H1 (cell line): ENCODE results near the gene ZSWIM2. TPM values are rescaled to one million over a fixed set of nuclear protein-coding genes. Genes with fewer than 3 reads are reported as not detected.

Source experiments
- CTCF ChIA-PET: fragments of 300-600 bp; sonication (Branson Sonifier 250); formaldehyde crosslinking; loops from one replicate; lab custom pipeline; 2021; ENCODE audit not compliant: partially characterized antibody; lab: Charles Lee
- POLR2A ChIA-PET: fragments of 300-600 bp; sonication (Branson Sonifier 250); formaldehyde crosslinking; loops from one replicate; lab custom pipeline; 2021; ENCODE audit warnings: inconsistent platforms; ENCODE audit not compliant: partially characterized antibody; lab: Charles Lee
- DNase-seq, 2 experiments: peaks; one replicate each; pipeline versions ENCODE4 v3.0.0 to v3.0.0-alpha.2; 2010 to 2022; ENCODE audit warnings: low spot score in 2 of 2, low read depth in 1 of 2, mixed read lengths in 1 of 2
- FAIRE-seq: peaks from 2 replicates; lab custom pipeline; 2011; peaks lifted over from hg19 to GRCh38; lab: Jason Lieb, UNC
- H2AFZ ChIP-seq: 2 replicates; pipeline ENCODE4 v1.8.1; 2012; ENCODE audit warnings: low read length, inconsistent platforms
- H2AK5ac ChIP-seq: 2 replicates; pipeline ENCODE4 v1.6.1; 2013; ENCODE audit warnings: low read depth, low read length
- H2BK120ac ChIP-seq: replicated peaks from 2 replicates; pipeline ENCODE3; 2013; ENCODE audit warnings: low read depth, low read length, inconsistent platforms
- H2BK12ac ChIP-seq: 2 replicates; pipeline ENCODE4 v1.6.1; 2013; ENCODE audit warnings: low read depth, low read length
- H2BK15ac ChIP-seq: 2 replicates; pipeline ENCODE4 v1.6.1; 2013; ENCODE audit warnings: low read length
- H2BK20ac ChIP-seq: 2 replicates; pipeline ENCODE4 v1.6.1; 2013; ENCODE audit warnings: low read length
- H2BK5ac ChIP-seq: 2 replicates; pipeline ENCODE4 v1.6.1; 2013; ENCODE audit warnings: low read depth, low read length
- H3K14ac ChIP-seq: 2 replicates; pipeline ENCODE4 v1.6.1; 2013; ENCODE audit warnings: inconsistent platforms; ENCODE audit not compliant: insufficient read length
- H3K18ac ChIP-seq: 2 replicates; pipeline ENCODE4 v1.6.1; 2013; ENCODE audit warnings: low read length; ENCODE audit errors: extremely low read depth
- H3K23ac ChIP-seq: 2 replicates; pipeline ENCODE4 v1.6.1; 2013; ENCODE audit warnings: inconsistent platforms; ENCODE audit not compliant: insufficient read length
- H3K23me2 ChIP-seq: 2 replicates; pipeline ENCODE4 v1.6.1; 2013; ENCODE audit warnings: low read depth, low read length
- H3K27ac ChIP-seq: 2 replicates; pipeline ENCODE4 v1.6.1; 2011; ENCODE audit warnings: low read depth, low read length, inconsistent platforms
- H3K27me3 ChIP-seq, 4 experiments: replicated peaks in 1 of 4; 1 replicate in 1 of 4; 2 replicates in 3 of 4; pipeline versions ENCODE4 v1.6.1 to v1.8.1; 2011 to 2013; ENCODE audit warnings: low read length in 3 of 4, mild to moderate bottlenecking in 3 of 4, inconsistent platforms in 2 of 4, mixed read lengths in 2 of 4, moderate library complexity in 1 of 4; ENCODE audit not compliant: control insufficient read depth in 3 of 4, insufficient read depth in 3 of 4; ENCODE audit errors: extremely low read depth in 1 of 4
- H3K36me3 ChIP-seq, 4 experiments: 2 replicates each; pipeline versions ENCODE4 v1.6.1 to v1.8.1; 2011 to 2013; ENCODE audit warnings: mild to moderate bottlenecking in 4 of 4, low read length in 3 of 4, moderate library complexity in 2 of 4, control low read depth in 1 of 4, inconsistent platforms in 1 of 4; ENCODE audit not compliant: insufficient read depth in 4 of 4, control insufficient read depth in 2 of 4
- H3K4ac ChIP-seq: replicated peaks from 2 replicates; pipeline ENCODE3; 2013; ENCODE audit warnings: low read length, low read depth, mixed read lengths, inconsistent platforms; ENCODE audit not compliant: insufficient read length
- H3K4me1 ChIP-seq, 4 experiments: replicated peaks in 1 of 4; 1 replicate in 1 of 4; 2 replicates in 3 of 4; pipeline versions ENCODE4 v1.6.1 to v1.8.1; 2011 to 2013; ENCODE audit warnings: low read length in 3 of 4, inconsistent platforms in 2 of 4, mixed read lengths in 1 of 4; ENCODE audit not compliant: insufficient read depth in 4 of 4, control insufficient read depth in 3 of 4
- H3K4me2 ChIP-seq, 2 experiments: 2 replicates each; pipeline versions ENCODE4 v1.6.1 to v1.8.1; 2011 to 2013; ENCODE audit warnings: low read depth in 2 of 2, low read length in 2 of 2, control low read depth in 1 of 2, inconsistent platforms in 1 of 2, mild to moderate bottlenecking in 1 of 2; ENCODE audit not compliant: insufficient read depth in 1 of 2
- H3K4me3 ChIP-seq, 4 experiments: fragments of 200-600, 300-600 bp in 1 of 4; sonication (generic), shearing (Covaris generic), sonication (Bioruptor Twin) in 1 of 4; 2 replicates each; pipeline versions ENCODE4 v1.5.1 to v1.8.1; 2011 to 2016; ENCODE audit warnings: low read length in 4 of 4, low read depth in 3 of 4, control low read depth in 2 of 4, inconsistent platforms in 2 of 4, mild to moderate bottlenecking in 2 of 4, mixed read lengths in 1 of 4, moderate library complexity in 1 of 4; ENCODE audit not compliant: insufficient read depth in 2 of 4; ENCODE audit errors: extremely low read depth in 1 of 4
- H3K56ac ChIP-seq: replicated peaks from 2 replicates; pipeline ENCODE3; 2013; ENCODE audit warnings: low read depth, mild to moderate bottlenecking, mixed read lengths, low read length, inconsistent platforms; ENCODE audit not compliant: insufficient read length
- H3K79me1 ChIP-seq: 2 replicates; pipeline ENCODE4 v1.6.1; 2013; ENCODE audit warnings: low read depth, low read length, control low read depth
- H3K79me2 ChIP-seq, 2 experiments: 2 replicates each; pipeline versions ENCODE4 v1.6.1 to v1.8.1; 2012 to 2013; ENCODE audit warnings: low read length in 2 of 2, mild to moderate bottlenecking in 2 of 2, inconsistent platforms in 1 of 2; ENCODE audit not compliant: insufficient read depth in 2 of 2, control insufficient read depth in 1 of 2
- H3K9ac ChIP-seq, 4 experiments: replicated peaks in 1 of 4; 1 replicate in 1 of 4; 2 replicates in 3 of 4; pipeline versions ENCODE4 v1.6.1 to v1.8.1; 2011 to 2013; ENCODE audit warnings: low read depth in 3 of 4, low read length in 3 of 4, control low read depth in 2 of 4, mild to moderate bottlenecking in 2 of 4, moderate library complexity in 2 of 4, inconsistent platforms in 1 of 4; ENCODE audit errors: extremely low read depth in 1 of 4
- H3K9me3 ChIP-seq, 2 experiments: 2 replicates each; pipeline versions ENCODE4 v1.6.1 to v1.8.1; 2012 to 2013; ENCODE audit warnings: mild to moderate bottlenecking in 2 of 2, moderate library complexity in 2 of 2, control low read depth in 1 of 2, inconsistent platforms in 1 of 2, low read depth in 1 of 2, low read length in 1 of 2, mixed read lengths in 1 of 2; ENCODE audit not compliant: insufficient read depth in 2 of 2
- H4K20me1 ChIP-seq, 2 experiments: replicated peaks in 1 of 2; 2 replicates each; pipeline versions ENCODE3 to v1.8.1; 2011 to 2013; ENCODE audit warnings: inconsistent platforms in 2 of 2, low read length in 2 of 2, mild to moderate bottlenecking in 1 of 2; ENCODE audit not compliant: insufficient read depth in 2 of 2, control insufficient read depth in 1 of 2
- H4K5ac ChIP-seq: 2 replicates; pipeline ENCODE4 v1.6.1; 2013; ENCODE audit warnings: low read length, low read depth, mixed read lengths, inconsistent platforms; ENCODE audit not compliant: insufficient read length
- H4K8ac ChIP-seq: 2 replicates; pipeline ENCODE4 v1.8.0; 2013; ENCODE audit warnings: mild to moderate bottlenecking, moderate library complexity, low read length, inconsistent platforms; ENCODE audit not compliant: insufficient read depth; ENCODE audit errors: extremely low read depth
- H4K91ac ChIP-seq: replicated peaks from 2 replicates; pipeline ENCODE3; 2013; ENCODE audit warnings: low read length, mixed read lengths, inconsistent platforms; ENCODE audit not compliant: insufficient read length
- BACH1 ChIP-seq: IDR thresholded peaks from 2 replicates; pipeline ENCODE4 v1.6.1; 2012; ENCODE audit warnings: low read length, improper control_type of control experiment
- BRCA1 ChIP-seq: IDR thresholded peaks from 2 replicates; pipeline ENCODE4 v1.6.1; 2012; ENCODE audit warnings: low read depth, low read length, improper control_type of control experiment
- CHD1 ChIP-seq: IDR thresholded peaks from 2 replicates; pipeline ENCODE4 v1.6.1; 2012; ENCODE audit warnings: low read depth, low read length, improper control_type of control experiment
- HDAC2 ChIP-seq, 2 experiments: fragments of 300-600 bp in 1 of 2; sonication (generic) in 1 of 2; IDR thresholded peaks; 2 replicates each; pipeline ENCODE4 v1.6.1; 2011 to 2012; ENCODE audit warnings: low read depth in 2 of 2, low read length in 2 of 2, mild to moderate bottlenecking in 2 of 2, moderate library complexity in 2 of 2, borderline replicate concordance in 1 of 2, inconsistent platforms in 1 of 2
- NANOG ChIP-seq: IDR thresholded peaks from 2 replicates; pipeline ENCODE4 v1.6.1; 2011; ENCODE audit warnings: low read length, low read depth, mild to moderate bottlenecking, inconsistent platforms; ENCODE audit not compliant: insufficient read depth, poor library complexity, severe bottlenecking
- SP2 ChIP-seq: IDR thresholded peaks from 2 replicates; pipeline ENCODE4 v1.6.1; 2012; ENCODE audit warnings: mild to moderate bottlenecking, low read length, inconsistent platforms
- SUZ12 ChIP-seq: fragments of 200-600 bp; sonication (generic); IDR thresholded peaks from 2 replicates; pipeline ENCODE4 v1.6.1; 2012; ENCODE audit warnings: mild to moderate bottlenecking, inconsistent platforms, low read length, moderate library complexity, mixed read lengths
- WGBS, 2 experiments: shearing (Covaris generic) in 1 of 2; methylation state at CpG; one replicate each; pipeline versions ENCODE4 v1.1.6 to v1.1.7; 2013 to 2015; ENCODE audit warnings: low lambda C conversion rate in 2 of 2, mixed read lengths in 2 of 2, inconsistent platforms in 1 of 2, low coverage in 1 of 2, missing lambda C conversion rate in 1 of 2; ENCODE audit not compliant: insufficient replicate concordance in 2 of 2, insufficient coverage in 1 of 2, insufficient read length in 1 of 2; ENCODE audit errors: extremely low coverage in 1 of 2, missing lambda C conversion rate in 1 of 2; 5-methylcytosine and 5-hydroxymethylcytosine counted together
- polyA plus RNA-seq, 7 experiments: library from polyadenylated mRNA; depleted of rRNA in 3 of 7; stranded (reverse) in 5 of 7; unstranded in 2 of 7; fragments of >200 nt in 5 of 7; fragments of 200-250 nt in 2 of 7; gene quantifications; 1 replicate in 5 of 7; 2 replicates in 1 of 7; 4 replicates in 1 of 7; pipeline versions ENCODE4 v1.2.1 to v1.2.3, GENCODE V29; 2011 to 2013; ENCODE audit warnings: missing spikeins in 2 of 7, mixed read lengths in 2 of 7
- total RNA-seq: library from RNA; stranded (reverse); fragmentation: NEBNext Ultra II Directional; extraction: Animal tissue kit (Norgen Biotek cat#: 25700); gene quantifications from 2 replicates; pipeline ENCODE4 v1.2.1, GENCODE V29; 2021
- TF ChIP-seq, protein P1 (sequence below): IDR thresholded peaks from 2 replicates; pipeline ENCODE4 v1.6.1; 2012; ENCODE audit warnings: low read length, inconsistent platforms

ZSWIM2 gene
- total and polyA plus RNA-seq, 2 of the 8 experiments (the other 6 are each of a cell fraction or from before 2014, with no cell fraction given), result not detected

DNA sequence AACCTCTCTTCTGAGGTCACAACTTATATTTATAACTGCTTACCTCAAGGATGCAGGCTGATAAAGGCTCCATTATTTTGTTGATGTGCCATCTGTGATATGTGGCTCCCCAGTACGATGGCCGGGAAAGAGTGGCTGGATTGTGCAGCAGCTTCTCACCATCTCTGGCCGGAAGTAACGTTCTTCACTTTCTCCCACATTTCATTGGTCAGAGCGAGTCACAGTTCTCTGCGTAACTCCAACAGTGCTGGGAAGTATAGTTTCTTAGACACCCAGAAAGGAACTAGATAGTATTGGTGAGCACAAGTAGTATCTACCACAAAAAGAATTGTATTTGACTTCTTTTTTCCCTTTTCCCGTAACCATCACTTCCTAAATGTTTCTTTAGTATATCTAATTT lies 28.7 kb downstream of the ZSWIM2 start:
- POLR2A ChIA-PET, result interaction anchor here (0.6 kb wide), 1 partner anchor 438 kb away, joined by 3 read pairs; no protein-coding TSS in a partner anchor
- no peak for TF ChIP-seq SUZ12
- no peak for TF ChIP-seq BRCA1
- TF ChIP-seq, protein P1, sequence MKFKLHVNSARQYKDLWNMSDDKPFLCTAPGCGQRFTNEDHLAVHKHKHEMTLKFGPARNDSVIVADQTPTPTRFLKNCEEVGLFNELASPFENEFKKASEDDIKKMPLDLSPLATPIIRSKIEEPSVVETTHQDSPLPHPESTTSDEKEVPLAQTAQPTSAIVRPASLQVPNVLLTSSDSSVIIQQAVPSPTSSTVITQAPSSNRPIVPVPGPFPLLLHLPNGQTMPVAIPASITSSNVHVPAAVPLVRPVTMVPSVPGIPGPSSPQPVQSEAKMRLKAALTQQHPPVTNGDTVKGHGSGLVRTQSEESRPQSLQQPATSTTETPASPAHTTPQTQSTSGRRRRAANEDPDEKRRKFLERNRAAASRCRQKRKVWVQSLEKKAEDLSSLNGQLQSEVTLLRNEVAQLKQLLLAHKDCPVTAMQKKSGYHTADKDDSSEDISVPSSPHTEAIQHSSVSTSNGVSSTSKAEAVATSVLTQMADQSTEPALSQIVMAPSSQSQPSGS, result no peak
- TF ChIP-seq HDAC2 (IDR thresholded peaks at IDR 0.05; ENCODE audit: borderline replicate concordance in 1 of 2, low read depth in 2 of 2, low read length in 2 of 2), result no peak
- no peak for TF ChIP-seq NANOG
- TF ChIP-seq BACH1, result no peak
- no peak for TF ChIP-seq SP2
- TF ChIP-seq CHD1, result no peak
- no peaks in the 10 kb centered on the region for H3K9me3 ChIP-seq
- H3K27ac ChIP-seq, result no peak overlapping the region
- no peaks in the 10 kb centered on the region for H3K79me1 ChIP-seq
- CTCF ChIA-PET, result no interaction called here
- no peaks in the 10 kb centered on the region for H4K20me1 ChIP-seq
- no peak overlapping the region for H3K23ac ChIP-seq
- H3K4me1 ChIP-seq, result no peaks in the 10 kb centered on the region
- DNase-seq, result no peak
- H2BK120ac ChIP-seq, result no peak overlapping the region
- no peak overlapping the region for H3K9ac ChIP-seq
- no peak overlapping the region for H3K18ac ChIP-seq
- H3K23me2 ChIP-seq, result no peaks in the 10 kb centered on the region
- H3K79me2 ChIP-seq, result no peaks in the 10 kb centered on the region
- no peak overlapping the region for H3K4ac ChIP-seq
- H2AK5ac ChIP-seq, result no peak overlapping the region
- 90% methylated on average over 7 of the region's 7 CpGs; no CpG with 5 or more reads in 1 of the 2 experiments for WGBS, 2 experiments
- H3K4me3 ChIP-seq, result no peak overlapping the region
- H3K36me3 ChIP-seq, result no peaks in the 10 kb centered on the region
- H3K4me2 ChIP-seq, result no peak overlapping the region
- no peak overlapping the region for H3K14ac ChIP-seq
- H2AFZ ChIP-seq, result no peak overlapping the region
- no peaks in the 10 kb centered on the region for H3K27me3 ChIP-seq
- FAIRE-seq, result no peak
- no peak overlapping the region for H4K8ac ChIP-seq
- no peak overlapping the region for H4K5ac ChIP-seq
- no peak overlapping the region for H2BK5ac ChIP-seq
- H2BK15ac ChIP-seq, result no peak overlapping the region
- no peak overlapping the region for H3K56ac ChIP-seq
- no peak overlapping the region for H2BK20ac ChIP-seq
- no peak overlapping the region for H4K91ac ChIP-seq
- H2BK12ac ChIP-seq, result no peak overlapping the region
